Endothelial cell (in vitro differentiated cells): ENCODE data around the gene CTAGE1. TPM values are rescaled to one million over a fixed set of nuclear protein-coding genes. Genes with fewer than 3 reads are reported as not detected.

Source experiments
- DNase-seq: peaks from one replicate; pipeline ENCODE4 v3.0.0; 2021; ENCODE audit warnings: low spot score
- H3K27ac Mint-ChIP-seq: one replicate; pipeline ENCODE4 v1.8.0; 2021; ENCODE audit warnings: mixed read lengths, inconsistent platforms; ENCODE audit not compliant: unreplicated experiment
- H3K27me3 Mint-ChIP-seq: one replicate; pipeline ENCODE4 v1.8.0; 2021; ENCODE audit warnings: mild to moderate bottlenecking, moderate library complexity, mixed read lengths, inconsistent platforms; ENCODE audit not compliant: unreplicated experiment
- H3K36me3 Mint-ChIP-seq: one replicate; pipeline ENCODE4 v1.8.0; 2021; ENCODE audit warnings: mild to moderate bottlenecking, low read depth, mixed read lengths, inconsistent platforms; ENCODE audit not compliant: unreplicated experiment
- H3K4me1 Mint-ChIP-seq: one replicate; pipeline ENCODE4 v1.8.0; 2021; ENCODE audit warnings: mild to moderate bottlenecking, mixed read lengths, inconsistent platforms; ENCODE audit not compliant: unreplicated experiment
- H3K4me3 Mint-ChIP-seq: one replicate; pipeline ENCODE4 v1.8.0; 2021; ENCODE audit warnings: mild to moderate bottlenecking, mixed read lengths, inconsistent platforms; ENCODE audit not compliant: unreplicated experiment
- H3K9me3 Mint-ChIP-seq: one replicate; pipeline ENCODE4 v1.8.0; 2021; ENCODE audit warnings: mixed read lengths, inconsistent platforms; ENCODE audit not compliant: unreplicated experiment
- CTCF ChIP-seq: fragments of 200-600 bp; sonication (generic); IDR thresholded peaks from one replicate; pipeline ENCODE4 v1.5.0; 2021; ENCODE audit warnings: antibody characterized with exemption; ENCODE audit not compliant: unreplicated experiment
- total RNA-seq: library from RNA; stranded (reverse); fragmentation: NEBNext Ultra II Directional; extraction: Animal tissue kit (Norgen Biotek cat#: 25700); gene quantifications from one replicate; pipeline ENCODE4 v1.2.1, GENCODE V29; 2021; ENCODE audit not compliant: unreplicated experiment

The CTAGE1 gene
- total RNA-seq, 1 donor from 2014 or later, result not detected

GRCh38 chr18:22409445-22409844 lies 8.3 kb downstream of the CTAGE1 start:
- H3K27ac Mint-ChIP-seq, result no peak overlapping the region
- peaks cover 7% of the 10 kb centered on the region for H3K9me3 Mint-ChIP-seq
- no peak for TF ChIP-seq CTCF
- H3K27me3 Mint-ChIP-seq, result peaks cover 3% of the 10 kb centered on the region
- H3K4me3 Mint-ChIP-seq, result no peak overlapping the region
- no peak for DNase-seq
- H3K4me1 Mint-ChIP-seq, result peaks cover 9% of the 10 kb centered on the region
- H3K36me3 Mint-ChIP-seq, result peaks cover 10% of the 10 kb centered on the region

- H3K4me3 Mint-ChIP-seq, result no peak overlapping the region
- peaks cover 11% of the 10 kb centered on the region for H3K4me1 Mint-ChIP-seq
- peaks cover 10% of the 10 kb centered on the region for H3K36me3 Mint-ChIP-seq
- no peak for DNase-seq
- H3K9me3 Mint-ChIP-seq, result peaks cover 7% of the 10 kb centered on the region
- peaks cover 3% of the 10 kb centered on the region for H3K27me3 Mint-ChIP-seq
- no peak overlapping the region for H3K27ac Mint-ChIP-seq
- TF ChIP-seq CTCF, result peak; percentile 5
Observed at GRCh38 chr18:22408059-22408458, 9.7 kb downstream of the CTAGE1 start.

- H3K27me3 Mint-ChIP-seq, result peaks cover 3% of the 10 kb centered on the region
- no peak for DNase-seq
- H3K27ac Mint-ChIP-seq, result no peak overlapping the region
- H3K4me3 Mint-ChIP-seq, result no peak overlapping the region
- H3K9me3 Mint-ChIP-seq, result peaks cover 7% of the 10 kb centered on the region
- TF ChIP-seq CTCF, result no peak
- peaks cover 16% of the 10 kb centered on the region for H3K36me3 Mint-ChIP-seq
- H3K4me1 Mint-ChIP-seq, result peaks cover 20% of the 10 kb centered on the region
Observed at GRCh38 chr18:22405142-22405541, 12.6 kb downstream of the CTAGE1 start.

GRCh38 chr18:22403950-22404349 lies 13.8 kb downstream of the CTAGE1 start:
- Mint-ChIP-seq H3K27ac (no peak overlapping the region), H3K36me3 (peaks cover 16% of the 10 kb centered on the region), H3K9me3 (peaks cover 7% of the 10 kb centered on the region), H3K4me1 (peaks cover 21% of the 10 kb centered on the region), H3K4me3 (no peak overlapping the region), H3K27me3 (peaks cover 3% of the 10 kb centered on the region)
- no peak for DNase-seq
- TF ChIP-seq CTCF, result no peak

- peaks cover 29% of the 10 kb centered on the region for H3K4me1 Mint-ChIP-seq
- TF ChIP-seq CTCF, result no peak
- no peak overlapping the region for H3K4me3 Mint-ChIP-seq
- H3K27me3 Mint-ChIP-seq, result no peaks in the 10 kb centered on the region
- H3K9me3 Mint-ChIP-seq, result no peaks in the 10 kb centered on the region
- H3K36me3 Mint-ChIP-seq, result peaks cover 6% of the 10 kb centered on the region
- DNase-seq, result no peak
- no peak overlapping the region for H3K27ac Mint-ChIP-seq
Observed at GRCh38 chr18:22399949-22400348, 17.8 kb downstream of the CTAGE1 start.
